Superior temporal gyrus (tissue), 1 donor: ENCODE results near the gene PDXK.

Source experiments
- DNase-seq: peaks from one replicate; pipeline ENCODE4 v3.0.0-alpha.2; 2016; ENCODE audit errors: extremely low spot score

Gene PDXK

DNA sequence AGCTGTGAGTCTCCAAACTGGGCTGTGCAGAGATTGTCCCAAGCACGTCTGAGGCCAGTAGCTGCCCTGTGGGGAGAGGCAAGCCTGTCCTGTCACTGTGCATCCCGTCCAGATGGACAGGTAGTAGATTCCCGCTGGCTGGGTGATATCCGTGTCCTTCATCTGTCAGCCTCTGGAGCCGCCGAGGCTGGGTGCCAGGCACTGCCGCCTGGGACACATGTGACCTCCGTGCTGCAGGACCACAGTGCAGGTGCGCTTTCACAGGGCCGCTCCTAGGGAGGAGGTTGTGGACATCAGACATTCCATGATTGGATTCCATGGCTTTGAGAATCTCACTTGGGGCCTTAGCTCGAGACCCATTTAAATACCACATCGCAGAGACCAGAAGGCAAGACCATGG, 4.7 kb downstream of the PDXK start:
- DNase-seq = no peak

DNA sequence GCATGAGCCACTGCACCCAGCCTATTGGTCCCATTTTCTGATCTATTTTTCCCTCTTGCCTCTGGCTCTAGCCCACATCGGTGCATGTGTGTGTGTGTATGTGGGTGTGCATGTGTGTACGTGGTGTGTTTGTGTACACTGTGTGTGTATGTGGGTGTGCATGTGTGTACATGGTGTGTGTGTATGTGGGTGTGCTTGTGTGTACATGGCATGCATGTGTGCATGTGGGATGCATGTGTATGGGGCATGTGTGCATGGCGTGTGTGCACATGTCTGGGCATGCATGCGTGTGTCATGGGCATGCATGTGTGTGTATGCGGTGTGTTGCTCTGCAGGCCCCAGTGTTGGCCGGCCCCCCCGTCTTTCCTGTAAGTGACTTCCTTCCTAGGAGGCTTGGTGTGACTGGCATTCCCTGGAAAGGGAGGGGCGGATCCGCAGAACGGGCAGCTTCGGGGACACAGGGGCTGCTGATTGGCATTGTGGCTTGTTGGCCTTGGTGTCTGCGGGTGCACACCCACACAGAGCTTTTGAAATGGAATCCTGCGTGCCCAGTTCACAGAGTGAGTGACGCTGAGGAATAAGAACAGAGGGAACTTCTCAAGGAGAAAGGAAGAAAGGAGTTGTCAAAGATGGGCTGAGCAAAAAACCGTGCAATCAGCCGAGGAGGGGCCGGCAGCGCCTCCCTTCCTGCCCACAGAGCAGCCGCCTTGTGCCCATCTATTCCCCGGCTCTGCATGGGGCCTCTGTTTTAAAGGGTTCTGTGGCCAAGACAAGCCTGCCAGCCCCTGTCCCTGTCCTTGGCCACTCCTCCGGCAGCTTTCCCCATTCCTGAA, 8.0 kb downstream of the PDXK start:
- no peak for DNase-seq

DNA sequence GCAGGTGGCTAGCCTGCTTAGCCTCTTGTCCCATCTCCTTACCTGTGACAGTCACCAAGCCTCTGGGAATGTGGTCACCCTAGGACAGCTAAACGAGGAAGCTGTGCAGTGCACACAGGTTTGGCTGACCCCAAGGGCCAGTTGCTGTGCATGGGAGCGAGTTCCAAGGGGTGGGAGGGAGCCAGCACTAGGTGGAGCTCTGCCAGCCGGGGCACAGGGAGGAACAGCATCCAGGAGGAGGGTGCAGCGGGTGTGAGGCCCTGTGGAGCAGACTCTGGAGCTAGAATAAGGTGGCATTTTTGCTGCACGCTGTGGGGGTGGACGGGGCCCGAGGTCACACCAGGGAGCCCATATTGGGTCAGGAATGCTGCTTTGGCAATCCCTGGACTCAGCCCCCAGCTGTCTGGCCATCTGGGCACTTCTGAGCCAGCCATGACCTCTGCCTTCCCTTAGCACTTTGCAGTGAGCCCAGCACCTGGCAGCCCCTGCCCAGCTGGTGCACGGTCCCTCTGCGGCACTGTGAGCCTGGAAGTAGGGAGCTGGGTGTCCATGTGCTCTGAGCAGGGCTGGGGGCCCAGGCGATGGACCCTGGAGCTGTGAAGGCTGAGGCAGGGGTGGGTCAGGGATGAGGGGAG, 8.7 kb downstream of the PDXK start:
- peak; percentile 42 for DNase-seq

DNA sequence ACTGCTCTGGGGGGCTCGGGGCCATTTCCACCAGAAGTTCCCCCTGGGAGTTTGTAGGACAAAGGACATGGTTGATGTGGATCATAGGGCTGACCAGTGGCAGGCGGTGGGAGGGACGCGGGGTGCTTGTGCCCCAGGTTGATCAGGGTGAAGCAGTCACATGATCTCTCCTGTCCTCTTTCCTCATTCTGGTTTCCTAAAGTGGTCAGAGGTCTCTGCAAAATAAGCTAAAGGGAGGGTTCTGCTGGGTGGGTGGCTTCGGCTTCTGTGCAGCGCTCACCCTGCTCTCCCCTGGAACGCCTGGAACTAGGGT, 9.2 kb downstream of the PDXK start:
- DNase-seq = no peak

DNA sequence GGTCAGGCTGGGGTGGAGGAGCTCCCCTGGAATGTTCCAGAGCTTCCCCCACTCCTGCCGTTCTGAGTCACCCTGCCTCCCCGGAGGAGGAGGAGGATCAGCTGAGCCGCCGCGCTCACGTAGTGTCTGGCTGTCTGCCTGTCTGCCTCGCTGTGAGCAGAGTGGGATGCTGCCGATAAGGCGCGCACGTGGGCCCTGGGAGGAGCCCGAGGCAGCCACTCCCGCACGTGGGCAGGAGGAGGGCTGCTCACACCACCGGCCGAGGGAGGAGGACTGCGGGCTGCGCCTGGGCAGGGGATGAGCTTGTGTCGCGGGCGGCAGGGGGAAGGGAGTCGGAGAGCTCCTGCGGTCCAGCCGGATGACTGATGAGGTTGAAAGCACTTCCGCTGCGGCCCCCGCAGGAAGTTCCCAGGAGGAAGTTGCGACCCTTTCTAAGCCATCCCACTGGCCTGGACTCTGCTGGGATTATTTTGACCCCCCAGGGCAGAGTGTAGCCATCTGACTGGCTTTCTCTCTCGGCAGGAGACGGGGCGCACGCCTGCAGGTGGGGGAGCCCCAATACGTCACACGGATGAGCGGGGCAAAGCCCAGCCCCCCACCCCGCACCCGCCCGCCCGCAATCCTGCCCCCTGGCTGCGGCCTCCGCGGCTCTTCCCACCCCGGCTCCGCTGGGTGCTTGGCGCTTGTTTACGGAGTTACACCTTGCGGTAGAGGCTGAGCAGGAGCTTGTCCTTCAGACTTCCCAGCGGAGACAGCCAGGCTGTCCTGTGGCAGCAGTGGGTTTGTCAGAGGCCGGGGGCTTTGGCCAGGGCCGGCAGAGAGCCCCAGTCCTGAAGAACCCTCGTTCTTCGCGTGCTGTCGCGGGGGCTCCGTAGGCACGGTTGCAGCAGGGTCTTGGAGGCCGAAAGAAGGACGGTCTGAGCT, 9.8 kb downstream of the PDXK start:
- DNase-seq = peak; percentile 91

DNA sequence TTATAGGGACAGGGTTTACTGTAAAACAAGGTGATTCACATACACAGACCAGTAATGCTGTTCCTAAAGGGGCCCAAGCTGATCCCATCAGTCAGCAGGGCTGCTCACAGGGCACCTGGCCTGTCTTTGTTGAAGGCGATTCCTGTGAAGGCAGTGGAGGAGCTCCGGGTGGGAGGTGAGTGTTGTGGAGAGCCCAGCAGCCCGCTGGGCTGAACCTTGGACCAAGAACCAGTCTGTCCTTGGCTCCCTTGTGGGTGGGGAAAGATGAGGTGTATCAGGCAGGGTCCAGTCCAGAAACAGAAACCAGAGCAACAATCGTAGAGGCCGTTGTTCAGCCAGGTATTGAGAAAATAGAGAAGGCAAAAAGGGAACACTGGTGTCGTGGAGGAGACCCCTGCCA, 12.5 kb downstream of the PDXK start:
- DNase-seq = no peak

DNA sequence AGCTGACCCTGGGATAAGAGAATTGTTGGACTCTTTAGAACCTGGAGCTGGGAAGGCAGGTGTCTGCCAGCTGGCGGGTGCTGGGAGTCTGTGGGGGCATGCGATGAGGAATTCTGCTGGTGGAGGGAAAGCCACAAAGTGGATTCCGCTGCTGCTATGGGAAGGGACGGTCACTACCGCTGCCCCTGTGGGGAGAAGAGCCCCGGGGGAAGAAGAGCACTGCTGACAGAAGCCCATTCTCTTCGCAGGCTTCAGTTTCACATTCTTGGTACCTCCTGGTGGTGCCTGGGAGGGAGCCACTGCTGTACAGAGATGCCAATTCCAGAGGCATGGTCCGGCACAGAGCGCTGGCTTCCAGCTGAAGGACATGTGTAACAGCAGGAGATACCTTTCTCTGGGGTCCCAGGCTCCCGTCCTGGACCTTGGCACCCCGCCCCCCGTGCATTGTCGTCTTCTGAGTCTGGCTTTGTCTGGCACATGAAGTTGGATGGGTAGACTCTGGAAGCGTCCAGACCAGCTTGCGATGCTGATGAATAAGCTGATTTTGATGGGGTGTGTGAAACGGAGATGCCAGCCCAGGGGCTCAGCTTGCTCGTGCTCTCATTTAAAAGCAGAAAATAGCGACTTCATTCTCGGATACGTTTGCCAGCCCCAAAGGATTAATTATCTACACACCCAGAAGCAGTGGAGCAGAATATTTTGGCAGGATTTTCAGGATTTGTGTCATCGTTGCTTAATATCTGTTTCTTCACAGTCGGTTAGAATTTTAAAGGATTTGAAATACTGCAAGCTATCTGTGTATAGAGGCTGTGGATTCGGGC, 13.2 kb downstream of the PDXK start:
- DNase-seq = peak; percentile 65

DNA sequence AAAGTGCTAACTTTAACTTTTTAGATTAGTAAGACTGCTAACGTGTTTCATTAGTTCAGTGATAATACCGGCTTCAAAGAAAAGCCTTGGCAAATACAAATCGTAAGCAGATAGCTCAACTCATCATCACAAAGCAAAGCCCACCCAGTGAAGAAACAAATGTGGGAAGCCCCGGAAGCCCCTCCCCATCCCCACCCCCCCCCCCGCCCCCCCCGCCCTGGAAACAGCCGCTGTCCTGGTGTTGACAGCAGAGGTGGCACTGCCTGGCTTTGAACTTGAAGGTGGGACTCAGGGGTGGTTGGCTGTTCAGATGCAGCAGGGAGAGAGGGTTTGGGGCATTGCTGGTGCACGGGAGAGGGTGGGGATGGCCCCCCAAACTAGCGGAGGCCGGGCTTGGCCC, 14.1 kb downstream of the PDXK start:
- DNase-seq = no peak

DNA sequence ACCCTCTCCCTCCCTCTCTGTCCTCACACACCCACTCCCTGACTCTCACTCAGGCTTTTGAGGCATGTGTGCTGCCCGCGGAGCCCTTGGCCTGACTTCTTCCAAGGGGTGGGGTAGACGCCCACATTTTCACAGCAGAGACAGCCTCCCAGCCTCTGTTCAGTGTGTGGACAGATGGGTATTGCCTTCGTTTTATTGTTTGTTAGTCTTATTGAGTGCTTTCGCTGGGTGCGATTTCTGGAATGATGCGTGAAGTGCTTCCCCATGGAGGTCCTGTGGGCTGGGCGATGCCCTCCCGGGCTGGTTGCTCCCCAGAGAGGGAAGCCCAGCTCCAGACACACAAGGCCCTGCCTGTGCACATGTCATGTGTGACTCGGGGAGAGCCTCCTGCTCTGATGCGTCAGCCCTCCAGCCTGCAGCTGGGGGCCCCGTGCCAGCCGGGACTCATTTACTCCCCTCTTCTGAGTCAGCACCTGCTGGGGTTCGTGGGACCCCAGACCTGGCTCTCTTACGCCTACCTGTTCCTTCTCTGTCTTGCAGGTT, 14.7 kb downstream of the PDXK start:
- peak; percentile 30 for DNase-seq

DNA sequence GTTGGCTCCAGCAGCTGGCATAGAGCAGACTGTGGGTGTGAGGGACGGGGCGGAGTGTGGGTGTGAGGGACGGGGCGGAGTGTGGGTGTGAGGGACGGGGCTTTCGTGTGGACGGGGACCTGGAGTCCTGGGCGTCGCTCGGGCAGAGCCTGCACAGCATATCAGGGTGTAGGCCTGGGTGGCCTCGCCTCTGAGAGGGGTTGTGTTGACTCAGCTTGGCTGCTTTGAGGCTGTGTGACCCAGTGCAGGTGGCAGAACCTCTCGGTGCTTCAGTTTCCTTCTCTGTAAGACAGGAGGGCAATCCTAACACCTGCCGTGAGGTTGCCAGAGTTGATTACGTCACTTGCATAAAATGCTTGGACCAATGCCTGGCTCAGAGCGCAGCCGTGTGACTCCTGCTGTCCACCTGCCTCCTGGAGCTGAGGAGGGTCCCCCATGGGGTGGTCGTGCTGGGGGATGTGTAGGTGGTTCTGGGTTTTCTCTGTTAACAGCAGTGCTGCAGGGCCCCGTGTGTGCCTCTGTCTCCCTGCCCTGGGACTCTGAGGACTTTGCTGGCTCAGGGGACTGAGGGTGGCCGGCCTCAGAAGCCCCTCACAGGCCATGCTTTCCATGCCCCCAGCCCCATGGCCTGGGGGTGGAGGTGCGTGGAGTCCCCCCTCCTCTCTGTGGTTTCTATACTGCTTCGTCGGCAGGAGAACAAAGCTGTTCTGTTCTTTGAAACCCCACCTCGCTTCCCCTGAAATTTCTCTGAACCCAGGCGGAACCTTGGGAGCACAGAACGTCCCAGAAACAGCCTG, 15.4 kb downstream of the PDXK start:
- no peak for DNase-seq

DNA sequence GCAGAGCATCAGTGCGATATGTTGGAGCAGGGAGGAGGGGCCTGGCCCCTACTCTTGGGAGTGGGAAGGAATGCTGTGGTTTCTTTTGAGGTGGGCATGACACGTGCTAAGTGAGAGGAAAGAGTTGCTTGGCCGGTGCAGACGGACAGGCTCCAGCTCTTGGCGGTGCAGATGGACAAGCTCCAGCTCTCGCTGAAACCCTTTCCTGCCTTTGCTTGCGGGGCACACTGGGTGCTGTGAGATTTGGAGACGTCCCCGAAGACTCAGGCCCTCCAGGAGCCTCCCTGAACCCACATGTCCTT, 15.9 kb downstream of the PDXK start:
- no peak for DNase-seq

DNA sequence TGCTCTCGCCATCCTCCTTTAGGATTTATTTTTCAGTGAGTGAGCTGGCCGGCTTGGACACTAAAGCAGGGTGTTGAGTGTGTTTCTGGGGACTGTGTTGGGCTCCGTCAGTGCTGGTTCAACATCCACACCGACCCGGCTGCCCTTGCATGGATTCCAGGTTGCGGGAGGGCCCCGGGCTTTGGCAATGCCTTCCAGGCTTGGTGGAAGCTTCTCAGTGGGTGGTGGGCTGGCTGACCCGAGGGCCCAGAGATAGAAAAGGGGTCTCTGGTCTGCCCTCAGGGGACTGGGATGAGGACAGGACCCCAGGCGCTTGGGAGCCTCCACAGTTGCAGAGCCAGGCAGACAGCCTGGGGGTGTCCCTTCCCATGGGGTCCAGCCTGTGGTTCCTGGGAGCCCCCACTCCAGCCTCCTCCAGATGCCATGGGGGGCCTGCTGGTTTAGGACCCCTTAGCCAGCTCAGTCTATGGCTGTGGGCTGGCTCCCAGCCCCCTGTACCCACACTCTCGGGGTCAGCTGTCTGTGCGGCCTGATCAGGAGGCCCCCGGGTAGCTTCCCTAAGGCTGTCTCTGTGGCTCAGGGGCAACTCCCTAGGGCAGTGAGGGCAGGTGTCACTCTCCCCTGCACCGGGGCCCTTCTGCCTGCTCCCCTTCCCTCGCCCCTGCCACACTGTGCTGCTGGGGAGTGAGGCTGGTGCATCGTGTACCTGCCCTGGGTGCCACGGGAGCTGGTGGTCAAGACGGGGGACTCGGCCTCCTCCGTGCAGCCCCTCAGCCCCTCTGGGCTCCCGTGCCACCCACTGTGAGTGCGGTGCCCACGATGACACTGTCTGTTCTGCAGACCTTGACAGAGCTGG, 16.5 kb downstream of the PDXK start:
- DNase-seq = no peak

DNA sequence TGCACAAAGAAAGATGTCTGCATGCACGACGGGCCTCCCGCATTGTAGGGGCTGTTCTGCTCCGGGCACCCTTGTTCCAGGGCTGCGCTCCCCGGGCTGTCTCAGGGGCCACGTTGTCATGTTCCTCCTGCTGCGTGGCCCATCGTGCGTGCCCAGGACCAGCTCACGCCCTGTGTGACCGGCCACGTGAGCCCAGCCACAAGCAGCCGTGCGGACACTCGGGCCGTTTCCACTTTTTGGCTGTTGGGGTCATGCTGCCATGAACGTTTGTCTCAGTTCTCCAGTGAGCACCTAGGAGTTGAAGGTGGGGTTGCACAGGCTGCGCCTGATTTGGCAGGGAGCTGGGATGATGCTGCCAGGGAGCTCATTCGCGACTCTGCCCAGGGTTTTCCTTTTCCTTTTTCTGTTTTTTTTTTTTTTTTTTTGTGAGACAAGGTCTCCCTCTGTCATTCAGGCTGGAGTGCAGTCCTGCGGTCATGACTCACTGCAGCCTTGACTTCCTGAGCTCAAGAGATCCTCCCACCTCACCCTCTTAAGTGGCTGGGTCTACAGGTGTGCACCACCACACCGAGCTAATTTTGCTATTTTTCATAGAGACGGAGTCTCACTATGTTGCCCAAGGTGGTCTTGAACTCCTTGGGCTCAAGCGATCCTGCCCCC, 17.4 kb downstream of the PDXK start:
- no peak for DNase-seq

DNA sequence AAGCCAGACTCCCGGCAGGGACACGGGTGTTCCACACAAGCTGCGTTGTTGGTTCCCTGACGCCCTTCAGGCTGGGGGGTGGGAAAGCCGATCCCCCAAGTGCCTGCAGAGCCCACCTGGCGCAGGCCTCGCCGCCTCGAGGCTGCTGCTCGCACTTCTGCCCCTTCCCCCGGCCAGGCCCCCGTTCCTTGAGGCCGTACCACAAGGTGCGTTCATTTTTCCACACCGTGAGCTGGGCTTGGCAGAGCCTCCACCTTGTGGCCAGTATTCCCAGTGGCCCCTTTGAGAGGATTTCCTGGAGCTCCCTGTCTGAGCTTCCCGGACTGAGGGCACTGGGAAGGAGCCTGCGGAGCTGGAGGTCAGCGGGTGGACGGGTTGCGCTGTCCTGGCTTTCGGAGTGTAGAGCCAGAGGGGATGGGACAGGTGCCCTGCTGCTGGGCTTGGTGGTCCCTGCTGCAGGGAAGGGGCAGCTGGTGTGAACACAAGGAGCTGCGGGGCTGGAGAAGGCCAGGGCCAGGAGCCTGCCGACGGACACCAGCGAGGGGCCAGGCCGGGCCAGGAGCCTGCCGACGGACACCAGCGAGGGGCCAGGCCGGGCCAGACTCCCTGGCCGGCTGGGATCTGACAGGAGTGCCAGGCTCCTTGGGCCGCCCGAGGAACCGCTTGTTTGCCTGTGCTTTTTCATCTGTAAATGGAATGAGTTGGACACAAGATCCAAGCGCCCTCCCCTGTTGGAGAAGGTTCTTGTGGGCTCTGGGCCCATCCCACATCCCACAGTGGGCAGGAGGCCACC, 18.4 kb downstream of the PDXK start:
- DNase-seq = no peak

DNA sequence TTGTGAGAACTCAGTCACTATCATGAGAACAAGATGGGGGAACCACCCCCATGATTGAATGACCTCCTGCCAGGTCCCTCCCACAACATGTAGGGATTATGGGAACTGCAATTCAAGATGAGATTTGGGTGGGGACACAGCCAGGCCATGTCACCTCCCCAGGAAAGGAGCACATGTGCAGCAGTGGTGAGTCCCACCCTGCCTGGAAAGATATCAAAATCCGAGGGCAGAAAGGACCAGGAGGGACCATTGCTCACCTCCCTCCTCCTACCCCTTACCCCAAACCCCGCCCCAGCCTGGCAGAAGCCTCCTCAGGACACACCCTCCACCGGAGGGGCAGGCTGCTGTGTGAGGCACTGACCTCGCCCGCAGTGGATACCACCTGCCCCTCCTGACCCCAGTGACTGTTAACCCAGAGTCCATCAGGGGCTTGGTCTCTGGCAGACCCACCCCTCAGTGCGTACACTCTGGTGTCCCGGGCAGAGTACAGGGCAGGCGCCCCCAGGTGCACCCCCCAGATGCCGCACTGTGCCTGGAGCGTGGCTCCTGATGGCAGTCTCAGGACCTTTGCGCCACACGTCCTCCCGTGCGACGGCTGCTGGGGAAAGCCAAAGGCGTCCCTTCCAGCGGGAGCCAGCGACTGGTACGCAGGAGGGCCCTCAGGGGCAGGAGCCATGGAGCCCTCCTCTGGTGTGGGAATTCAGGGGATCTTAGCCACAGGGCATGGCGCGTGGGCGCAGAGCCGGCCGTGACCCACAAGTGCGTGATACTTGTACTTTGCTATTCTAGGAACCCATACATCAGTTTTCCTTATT, 20.9 kb downstream of the PDXK start:
- no peak for DNase-seq

DNA sequence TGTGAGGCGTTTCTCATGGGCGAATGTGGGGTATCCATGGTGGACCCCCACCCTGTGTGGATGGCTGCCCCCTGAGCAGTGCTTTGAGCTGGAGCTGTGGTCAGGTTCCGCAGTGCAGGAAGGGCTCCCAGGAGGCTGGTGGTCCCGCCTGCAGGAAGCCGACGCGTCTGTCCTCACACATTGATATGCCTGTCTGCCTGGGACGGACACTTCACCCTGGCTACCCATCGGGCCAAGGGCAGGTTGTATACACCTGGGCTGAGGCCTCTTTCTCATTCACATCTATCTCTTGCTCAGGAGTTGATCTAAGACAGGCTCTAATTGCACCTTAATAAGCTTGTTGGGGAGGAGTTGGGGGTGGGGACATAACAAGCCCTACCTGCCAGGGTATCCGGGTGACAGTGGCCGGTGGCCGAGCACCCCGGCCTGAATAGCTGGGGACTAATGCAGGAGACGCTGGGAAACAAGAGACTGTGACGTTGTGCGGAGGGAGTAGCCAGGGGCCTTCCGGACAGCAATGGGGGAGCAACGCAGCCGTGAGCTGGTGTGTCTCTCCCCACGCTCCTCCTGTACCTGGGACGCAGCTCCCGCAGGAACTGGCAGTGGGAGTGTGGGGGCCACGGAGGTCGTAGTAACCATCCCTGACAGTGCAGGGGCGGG, 21.7 kb downstream of the PDXK start:
- no peak for DNase-seq
